T-helper 1 cell treated with Interleukin-12 subunit alpha and Interleukin-12 subunit beta and Interleukin-4 antibody, amounts not matched to agents 30 ng/mL and 1 ng/mL, for 36 hours (primary cell): ENCODE data around the gene C11orf97. TPM values are rescaled to one million over a fixed set of nuclear protein-coding genes. Genes with fewer than 3 reads are reported as not detected.
"Not testable (repeated sequence)": the region's sequence is repeated elsewhere in the genome, so short reads cannot be mapped to it uniquely, and the experiment has no call there.

Source experiments
- intact Hi-C: fragments of 100-400 bp; cut with micrococcal nuclease; formaldehyde crosslinking; loops from one replicate; pipeline ENCODE4 v1.15.1; 2024
- total RNA-seq: library from RNA; stranded (reverse); gene quantifications from 2 replicates; pipeline ENCODE4 v1.2.3, GENCODE V29; 2022

C11orf97 gene
- total RNA-seq = not detected in 2 replicates

- intact Hi-C loops = loop anchor here (5.0 kb wide), 1 partner anchor 1570 kb away; no protein-coding TSS in a partner anchor
Measured at GRCh38 chr11:94511932-94512781, at the start of gene C11orf97. Gene C11orf97, plus strand, starts transcription at chr11:94512461. Its CDS starts 68 bp downstream, at chr11:94512529.

GRCh38 chr11:94469416-94469815 is 42.8 kb upstream of the C11orf97 start:
- intact Hi-C loops = no loop called here

- intact Hi-C loops = loop anchor here (1.0 to 5.0 kb wide), 6 partner anchors 20 to 811 kb away; partner anchors contain the start of genes ANKRD49, CEP295, MED17 and MRE11
Measured at GRCh38 chr11:94472916-94473799, 39.1 kb upstream of the C11orf97 start.

GRCh38 chr11:94477624-94478023 is 34.6 kb upstream of the C11orf97 start:
- intact Hi-C loops = no loop called here

GRCh38 chr11:94481342-94481741 is 30.9 kb upstream of the C11orf97 start:
- intact Hi-C loops = no loop called here

- intact Hi-C loops = no loop called here
Measured at GRCh38 chr11:94486068-94486467, 26.2 kb upstream of the C11orf97 start.

GRCh38 chr11:94493281-94494125 is 18.8 kb upstream of the C11orf97 start, which contains the start of the genes ANKRD49 and MRE11:
Gene ANKRD49, plus strand, starts transcription at chr11:94493984. Its CDS starts 2,710 bp downstream, at chr11:94496694.
Gene MRE11, minus strand, starts transcription at chr11:94493844. Its CDS starts 1,043 bp downstream, at chr11:94492801.
- intact Hi-C loops = loop anchor here (1.0 to 5.0 kb wide), 16 partner anchors 20 to 1897 kb away; partner anchors contain the start of genes C11orf54, CEP295, CEP57 and CWC15

GRCh38 chr11:94494126-94494680 is 18.1 kb upstream of the C11orf97 start:
- intact Hi-C loops = loop anchor here (5.0 kb wide), 4 partner anchors 37 to 952 kb away; partner anchors contain the start of genes SMCO4 and SRSF8

GRCh38 chr11:94500181-94500580 is 12.1 kb upstream of the C11orf97 start:
- intact Hi-C loops = no loop called here

- intact Hi-C loops = no loop called here
Measured at GRCh38 chr11:94501522-94501921, 10.7 kb upstream of the C11orf97 start.

GRCh38 chr11:94504689-94505293 is 7.5 kb upstream of the C11orf97 start:
- intact Hi-C loops = loop anchor here (1.0 kb wide), 6 partner anchors 179 to 1270 kb away; no protein-coding TSS in a partner anchor

GRCh38 chr11:94506513-94506912 is 5.7 kb upstream of the C11orf97 start:
- intact Hi-C loops = not testable (repeated sequence)

- intact Hi-C loops = no loop called here
Measured at GRCh38 chr11:94507485-94507884, 4.8 kb upstream of the C11orf97 start.

- intact Hi-C loops = loop anchor here (5.0 kb wide), 1 partner anchor 1571 kb away; no protein-coding TSS in a partner anchor
Measured at GRCh38 chr11:94513091-94513490, 830 bp downstream of the C11orf97 start.

- intact Hi-C loops = no loop called here
Measured at GRCh38 chr11:94515398-94515797, 3.1 kb downstream of the C11orf97 start.

GRCh38 chr11:94516725-94517124 is 4.5 kb downstream of the C11orf97 start:
- intact Hi-C loops = no loop called here

GRCh38 chr11:94518300-94518699 is 6.0 kb downstream of the C11orf97 start:
- intact Hi-C loops = loop anchor here (2.0 kb wide), 1 partner anchor 245 kb away; no protein-coding TSS in a partner anchor

GRCh38 chr11:94519478-94520084 is 7.3 kb downstream of the C11orf97 start:
- intact Hi-C loops = loop anchor here (1.0 to 2.0 kb wide), 5 partner anchors 24 to 1907 kb away; partner anchors contain the start of gene FUT4

GRCh38 chr11:94521684-94522083 is 9.4 kb downstream of the C11orf97 start:
- intact Hi-C loops = no loop called here
